GM12878 (cell line): ENCODE results near the gene HIPK4. TPM values are rescaled to one million over a fixed set of nuclear protein-coding genes. Genes with fewer than 3 reads are reported as not detected.
"Not testable (repeated sequence)": the region's sequence is repeated elsewhere in the genome, so short reads cannot be mapped to it uniquely, and the experiment has no call there.

Source experiments
- ATAC-seq: fragments of 200-7000 bp; cut with Tn5 transposase; 3 replicates; pipeline ENCODE4 v1.9.1; 2020; ENCODE audit warnings: mild to moderate bottlenecking, moderate library complexity
- BruUV-seq: library from RNA; stranded (reverse); fragments of 400-500 nt; replicated peaks from 2 replicates; lab custom pipeline; 2021; lab: Mats Ljungman, UMichigan
- CTCF ChIA-PET: fragments of 300-600 bp; sonication (Branson Sonifier 250); formaldehyde crosslinking; extraction: SDS; loops from one replicate; lab custom pipeline; 2021; ENCODE audit warnings: inconsistent platforms; lab: Yijun Ruan, JAX
- POLR2A ChIA-PET: fragments of 350-600 bp; formaldehyde crosslinking; extraction: SDS; loops from one replicate; lab custom pipeline; 2021; ENCODE audit warnings: inconsistent platforms; lab: Charles Lee
- RAD21 ChIA-PET: fragments of 300-600 bp; sonication (Branson Sonifier 250); formaldehyde crosslinking; loops from one replicate; lab custom pipeline; 2023; ENCODE audit warnings: antibody characterized with exemption; ENCODE audit not compliant: unreplicated experiment; lab: Charles Lee
- SMC1A ChIA-PET: fragments of 300-600 bp; sonication (Branson Sonifier 250); formaldehyde crosslinking; loops from one replicate; lab custom pipeline; 2023; ENCODE audit not compliant: unreplicated experiment, uncharacterized antibody; lab: Charles Lee
- DNase-seq: peaks from one replicate; pipeline ENCODE4 v3.0.0-alpha.2; 2011; ENCODE audit warnings: low read depth, low spot score
- FAIRE-seq: peaks from 3 replicates; lab custom pipeline; 2011; peaks lifted over from hg19 to GRCh38; lab: Jason Lieb, UNC
- H2AFZ ChIP-seq: 2 replicates; pipeline ENCODE4 v1.6.0; 2011; ENCODE audit warnings: low read depth, low read length, control low read depth; ENCODE audit not compliant: control insufficient read depth
- H3K27ac ChIP-seq: 2 replicates; pipeline ENCODE4 v1.5.1; 2011; ENCODE audit warnings: control low read depth; ENCODE audit not compliant: control insufficient read depth, insufficient read depth
- H3K27me3 ChIP-seq, 2 experiments: replicated peaks in 1 of 2; 2 replicates each; pipeline versions ENCODE4 v1.6.0 to v1.6.1; 2011; ENCODE audit warnings: low read length in 1 of 2; ENCODE audit not compliant: control insufficient read depth in 2 of 2, insufficient read depth in 2 of 2
- H3K36me3 ChIP-seq, 2 experiments: 2 replicates each; pipeline ENCODE4 v1.5.1; 2011; ENCODE audit warnings: low read length in 1 of 2; ENCODE audit not compliant: control insufficient read depth in 2 of 2, insufficient read depth in 2 of 2
- H3K4me1 ChIP-seq: 2 replicates; pipeline ENCODE4 v1.6.1; 2011; ENCODE audit warnings: mild to moderate bottlenecking, low read length, moderate library complexity, mixed read lengths; ENCODE audit not compliant: control insufficient read depth, insufficient read depth
- H3K4me2 ChIP-seq: 2 replicates; pipeline ENCODE4 v1.6.0; 2011; ENCODE audit warnings: control low read depth; ENCODE audit not compliant: control insufficient read depth, insufficient read depth
- H3K4me3 ChIP-seq: fragments of 200-600 bp; sonication (generic); 2 replicates; pipeline ENCODE4 v1.5.1; 2016
- H3K79me2 ChIP-seq: 2 replicates; pipeline ENCODE4 v1.6.0; 2011; ENCODE audit warnings: low read length; ENCODE audit not compliant: control insufficient read depth, insufficient read depth
- H3K9ac ChIP-seq: 2 replicates; pipeline ENCODE4 v1.8.0; 2011; ENCODE audit warnings: low read length, control low read depth, mixed read lengths; ENCODE audit not compliant: control insufficient read depth, insufficient read depth
- H3K9me3 ChIP-seq: replicated peaks from 3 replicates; pipeline ENCODE4 v1.5.1; 2011; ENCODE audit warnings: mild to moderate bottlenecking, low read length; ENCODE audit not compliant: control insufficient read depth, insufficient read depth
- H4K20me1 ChIP-seq: 2 replicates; pipeline ENCODE4 v1.6.0; 2011; ENCODE audit not compliant: control insufficient read depth, insufficient read depth
- FOXK2 ChIP-seq: fragments of 450-650 bp; IDR thresholded peaks from 2 replicates; pipeline ENCODE4 v1.6.1; 2017; ENCODE audit warnings: mild to moderate bottlenecking, moderate library complexity
- MEF2B ChIP-seq: fragments of 450-650 bp; IDR thresholded peaks from 2 replicates; pipeline ENCODE4 v1.6.1; 2018; ENCODE audit warnings: mild to moderate bottlenecking, moderate library complexity; ENCODE audit not compliant: partially characterized antibody, poor library complexity, severe bottlenecking
- TBL1XR1 ChIP-seq: IDR thresholded peaks from 2 replicates; pipeline ENCODE4 v1.6.1; 2012; ENCODE audit warnings: low read depth, low read length, improper control_type of control experiment
- WGBS: methylation state at CpG from one replicate; pipeline ENCODE4 v1.1.6; 2016; ENCODE audit warnings: low lambda C conversion rate; ENCODE audit not compliant: insufficient replicate concordance, insufficient coverage; ENCODE audit errors: missing lambda C conversion rate; 5-methylcytosine and 5-hydroxymethylcytosine counted together
- in situ Hi-C: fragments of 300-500 bp; cut with MboI; formaldehyde crosslinking; loops from 9 replicates; pipeline ENCODE4 v1.14.3; 2018; ENCODE audit warnings: mixed read lengths
- intact Hi-C: fragments of 100-400 bp; cut with micrococcal nuclease; formaldehyde crosslinking; loops from one replicate; pipeline ENCODE4 v1.14.2; 2022; ENCODE audit not compliant: unreplicated experiment
- polyA plus RNA-seq, 11 experiments: library from polyadenylated mRNA; depleted of rRNA in 4 of 11; unstranded in 6 of 11; stranded (reverse) in 5 of 11; fragments of >200 nt; fragmentation: Nextera tagmentation in 4 of 11; fragmentation: Illumina TruSeq in 1 of 11; extraction: Ambion mirVana in 4 of 11; extraction: Trizol in 1 of 11; gene quantifications; 1 replicate in 1 of 11; 2 replicates in 10 of 11; pipeline versions ENCODE4 v1.2.1 to v1.2.3, GENCODE V29; 2011 to 2016; ENCODE audit warnings: inconsistent platforms in 2 of 11, missing spikeins in 2 of 11, low read depth in 1 of 11
- total RNA-seq, 4 experiments: library from RNA; depleted of rRNA in 3 of 4; stranded (reverse); fragments of >200 nt in 3 of 4; fragmentation: Illumina TruSeq in 1 of 4; extraction: Trizol in 1 of 4; gene quantifications; 2 replicates each; pipeline versions ENCODE4 v1.2.1 to v1.2.3, GENCODE V29; 2013 to 2021

HIPK4 gene
- total and polyA plus RNA-seq, 10 of the 15 experiments (the other 5 are each of a cell fraction or from before 2014, with no cell fraction given) = 0.07 to 0.13 (median 0.08) TPM; not detected in 7

DNA sequence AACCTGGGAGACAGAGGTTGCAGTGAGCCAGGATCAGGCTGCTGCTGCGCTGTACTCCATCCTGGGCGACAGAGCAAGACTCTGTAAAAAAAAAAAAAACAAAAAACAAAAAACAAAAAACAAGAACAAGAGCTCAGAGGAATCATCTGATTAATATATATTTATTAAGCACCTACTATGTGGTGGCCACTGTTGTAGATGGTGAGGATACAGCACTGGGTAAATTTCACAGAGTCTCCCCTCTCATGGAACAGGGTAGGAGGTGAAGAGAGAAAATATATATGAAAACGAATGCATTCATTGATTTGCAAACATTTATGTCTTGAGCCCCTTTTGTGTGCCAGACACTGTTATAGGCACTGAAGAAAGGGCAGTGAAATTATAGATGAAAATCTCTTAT is 41.7 kb upstream of the HIPK4 start (continued):
- TF ChIP-seq MEF2B = no peak
- TF ChIP-seq TBL1XR1 = no peak
- no peak for TF ChIP-seq FOXK2

DNA sequence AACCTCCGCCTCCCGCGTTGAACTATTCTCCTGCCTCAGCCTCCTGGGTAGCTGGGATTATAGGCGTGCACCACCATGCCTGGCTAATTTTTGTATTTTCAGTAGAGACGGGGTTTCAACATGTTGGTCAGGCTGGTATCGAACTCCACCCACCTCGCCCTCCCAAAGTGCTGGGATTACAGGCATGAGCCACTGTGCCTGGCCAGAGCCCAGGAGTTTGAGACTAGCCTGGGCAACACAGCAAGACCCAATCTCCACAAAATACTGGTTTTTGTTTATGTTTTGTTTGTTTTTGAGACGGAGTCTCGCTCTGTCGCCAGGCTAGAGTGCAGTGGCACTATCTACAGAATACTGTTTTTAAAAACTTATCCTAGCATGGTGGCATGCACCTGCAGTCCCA is 40.3 kb upstream of the HIPK4 start:
- H2AFZ ChIP-seq, ATAC-seq, H3K27ac ChIP-seq, in situ Hi-C loops, H3K79me2 ChIP-seq, H3K4me3 ChIP-seq, H3K9ac ChIP-seq, FAIRE-seq, H4K20me1 ChIP-seq, H3K27me3 ChIP-seq, H3K4me2 ChIP-seq, H3K36me3 ChIP-seq, DNase-seq, intact Hi-C loops, H3K9me3 ChIP-seq, BruUV-seq: not testable (repeated sequence)
- 93% methylated on average over 10 of the region's 10 CpGs for WGBS
- POLR2A ChIA-PET = interaction anchor here (1.2 to 2.4 kb wide), 3 partner anchors 10 to 19 kb away, joined by 5 to 12 read pairs (median 7); no protein-coding TSS in a partner anchor
- H3K4me1 ChIP-seq = peaks cover 20% of the 10 kb centered on the region
- CTCF ChIA-PET = interaction anchor here (8.0 kb wide), 1 partner anchor 9 kb away, joined by 52 read pairs; no protein-coding TSS in a partner anchor
- RAD21 ChIA-PET = interaction anchor here (0.6 to 1.2 kb wide), 2 partner anchors 12 to 340 kb away, joined by 3 to 6 read pairs; partner anchors contain the start of gene ZNF780A
- SMC1A ChIA-PET = interaction anchor here (0.6 to 0.8 kb wide), 3 partner anchors 10 to 125 kb away, joined by 3 to 4 read pairs (median 3); partner anchors contain the start of gene SERTAD3

DNA sequence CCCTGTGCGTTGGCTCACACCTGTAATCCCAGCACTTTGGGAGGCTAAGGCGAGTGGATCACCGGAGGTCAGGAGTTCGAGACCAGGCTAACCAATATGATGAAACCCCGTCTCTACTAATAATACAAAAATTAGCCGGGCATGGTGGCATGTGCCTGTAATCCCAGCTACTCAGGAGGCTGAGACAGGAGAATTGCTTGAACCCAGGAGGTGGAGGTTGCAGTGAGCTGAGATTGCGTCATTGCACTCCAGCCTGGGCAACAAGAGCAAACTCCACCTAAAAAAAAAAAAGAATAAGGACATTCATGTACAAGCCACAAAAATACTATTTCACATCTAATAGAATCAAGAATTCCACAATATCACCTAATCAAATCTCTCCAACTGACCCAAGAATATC is 38.2 kb upstream of the HIPK4 start:
- BruUV-seq, H2AFZ ChIP-seq, H4K20me1 ChIP-seq, H3K9me3 ChIP-seq, FAIRE-seq, H3K4me1 ChIP-seq, H3K9ac ChIP-seq, SMC1A ChIA-PET, H3K4me2 ChIP-seq, intact Hi-C loops, H3K27ac ChIP-seq, H3K4me3 ChIP-seq, H3K36me3 ChIP-seq, DNase-seq, in situ Hi-C loops, ATAC-seq, H3K27me3 ChIP-seq: not testable (repeated sequence)
- ChIA-PET POLR2A (interaction anchor here (0.7 to 3.3 kb wide), 3 partner anchors 15 to 103 kb away, joined by 3 to 49 read pairs (median 4); partner anchors contain the start of gene SERTAD3), CTCF (interaction anchor here (0.8 kb wide), 1 partner anchor 9 kb away, joined by 3 read pairs; no protein-coding TSS in a partner anchor), RAD21 (interaction anchor here (1.5 kb wide), 1 partner anchor 80 kb away, joined by 6 read pairs; the partner anchor contains the start of genes C19orf47 and PLD3)
- peaks cover 16% of the 10 kb centered on the region for H3K79me2 ChIP-seq
- WGBS = 89% methylated on average over 7 of the region's 7 CpGs
